ENCODE results near the gene NKAIN2. TPM values are rescaled to one million over a fixed set of nuclear protein-coding genes. Genes with fewer than 3 reads are reported as not detected.

The NKAIN2 gene
- total and polyA plus RNA-seq, 2 donors (not counting 3 experiments of a cell fraction or from before 2014, with no cell fraction given), result 0.03 TPM; not detected in 1

DNA sequence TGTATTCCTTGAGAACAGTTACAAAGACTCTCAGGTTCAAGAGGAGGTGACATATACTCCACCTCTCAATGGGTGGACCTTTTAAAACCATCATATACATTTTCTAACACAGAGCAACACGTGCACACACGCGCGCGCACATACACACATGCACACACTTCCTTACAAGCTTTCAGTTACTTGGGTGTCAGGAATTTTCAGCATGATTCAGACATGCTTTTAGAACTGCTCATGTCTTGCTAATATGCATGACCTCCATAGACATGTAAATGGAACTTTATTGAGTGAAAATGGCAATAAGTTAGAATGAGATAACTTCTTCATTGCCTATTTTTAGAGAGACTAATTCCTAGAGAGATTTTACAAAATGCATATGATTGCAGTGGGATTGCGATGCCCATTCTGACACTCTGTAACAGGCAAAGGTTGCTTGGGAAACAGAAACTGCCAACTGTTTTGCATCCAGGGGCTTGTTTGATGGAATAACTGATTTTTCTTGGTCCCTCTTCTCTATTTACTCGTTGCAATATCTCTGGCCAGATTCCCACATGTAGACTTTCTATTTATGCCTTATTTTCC, 627.2 kb downstream of the NKAIN2 start:
- DNase-seq (ENCODE audit: low read depth, low spot score) (no peak), FAIRE-seq (no peak)
- no peaks in the 10 kb centered on the region for H3K9me1 ChIP-seq (replicated peaks; ENCODE audit: control insufficient read depth, extremely low read depth, insufficient read depth, low read length)
- no peak overlapping the region for H3K9ac ChIP-seq (replicated peaks; ENCODE audit: extremely low read depth, insufficient read depth, low read length)
- H3K36me3 ChIP-seq (ENCODE audit: control insufficient read depth in 2 of 2, extremely low read depth in 1 of 2, insufficient read depth in 2 of 2, low read length in 2 of 2), result no peaks in the 10 kb centered on the region
- TF ChIP-seq, protein P1, sequence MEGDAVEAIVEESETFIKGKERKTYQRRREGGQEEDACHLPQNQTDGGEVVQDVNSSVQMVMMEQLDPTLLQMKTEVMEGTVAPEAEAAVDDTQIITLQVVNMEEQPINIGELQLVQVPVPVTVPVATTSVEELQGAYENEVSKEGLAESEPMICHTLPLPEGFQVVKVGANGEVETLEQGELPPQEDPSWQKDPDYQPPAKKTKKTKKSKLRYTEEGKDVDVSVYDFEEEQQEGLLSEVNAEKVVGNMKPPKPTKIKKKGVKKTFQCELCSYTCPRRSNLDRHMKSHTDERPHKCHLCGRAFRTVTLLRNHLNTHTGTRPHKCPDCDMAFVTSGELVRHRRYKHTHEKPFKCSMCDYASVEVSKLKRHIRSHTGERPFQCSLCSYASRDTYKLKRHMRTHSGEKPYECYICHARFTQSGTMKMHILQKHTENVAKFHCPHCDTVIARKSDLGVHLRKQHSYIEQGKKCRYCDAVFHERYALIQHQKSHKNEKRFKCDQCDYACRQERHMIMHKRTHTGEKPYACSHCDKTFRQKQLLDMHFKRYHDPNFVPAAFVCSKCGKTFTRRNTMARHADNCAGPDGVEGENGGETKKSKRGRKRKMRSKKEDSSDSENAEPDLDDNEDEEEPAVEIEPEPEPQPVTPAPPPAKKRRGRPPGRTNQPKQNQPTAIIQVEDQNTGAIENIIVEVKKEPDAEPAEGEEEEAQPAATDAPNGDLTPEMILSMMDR (IDR thresholded peaks at IDR 0.05; ENCODE audit: extremely low read depth in 1 of 2, insufficient read depth in 1 of 2, low read depth in 1 of 2, low read length in 2 of 2), result no peak
- no peak for TF ChIP-seq POLR2A (IDR thresholded peaks at IDR 0.05; ENCODE audit: low read depth, low read length)
- TF ChIP-seq JUN (IDR thresholded peaks at IDR 0.05; ENCODE audit: borderline replicate concordance, insufficient read depth, insufficient read length, low read depth), result no peak
- TF ChIP-seq GATA2 (IDR thresholded peaks at IDR 0.05; ENCODE audit: insufficient read depth, insufficient read length, low read depth, low read length), result no peak
- TF ChIP-seq MYC (IDR thresholded peaks at IDR 0.05; ENCODE audit: low read depth, low read length), result no peak
- TF ChIP-seq EZH2 (IDR thresholded peaks at IDR 0.05; ENCODE audit: borderline replicate concordance, low read depth, low read length, severe bottlenecking), result no peak
- TF ChIP-seq, protein P2, sequence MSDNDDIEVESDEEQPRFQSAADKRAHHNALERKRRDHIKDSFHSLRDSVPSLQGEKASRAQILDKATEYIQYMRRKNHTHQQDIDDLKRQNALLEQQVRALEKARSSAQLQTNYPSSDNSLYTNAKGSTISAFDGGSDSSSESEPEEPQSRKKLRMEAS (IDR thresholded peaks at IDR 0.05; ENCODE audit: insufficient read depth, insufficient read length), result no peak
- no peak for TF ChIP-seq POLR2AphosphoS5 (IDR thresholded peaks at IDR 0.05; ENCODE audit: insufficient read depth, low read depth, low read length)
- no peak for TF ChIP-seq FOS (IDR thresholded peaks at IDR 0.05; ENCODE audit: borderline replicate concordance, insufficient read depth, low read length)
- ChIA-PET POLR2A (no interaction called here), CTCF (no interaction called here)
- no peak overlapping the region for H3K4me3 ChIP-seq (replicated peaks in 1 of 3; ENCODE audit: insufficient read depth in 1 of 3, low read depth in 1 of 3, low read length in 3 of 3)
- no TSS peak for BruUV-seq (replicated peaks)
- H3K4me1 ChIP-seq (ENCODE audit: control insufficient read depth, extremely low read depth, insufficient read depth, low read length), result no peaks in the 10 kb centered on the region
- no peak overlapping the region for H3K4me2 ChIP-seq (ENCODE audit: insufficient read depth, low read length)
- no peaks in the 10 kb centered on the region for H4K20me1 ChIP-seq (replicated peaks; ENCODE audit: control insufficient read depth, extremely low read depth, insufficient read depth, low read length)
- no peak overlapping the region for H2AFZ ChIP-seq (ENCODE audit: low read depth, low read length)
- no peaks in the 10 kb centered on the region for H3K27me3 ChIP-seq (ENCODE audit: control insufficient read depth in 2 of 2, insufficient read depth in 2 of 2, low read length in 2 of 2)
- H3K27ac ChIP-seq (ENCODE audit: insufficient read depth, low read depth, low read length), result no peak overlapping the region
- dilution Hi-C loops (cut with MboI; ENCODE audit: extremely low pct_ligation_motif_present, low sequenced_read_pairs) (no loop called here), intact Hi-C loops (cut with micrococcal nuclease) (no loop called here)
- no peaks in the 10 kb centered on the region for H3K9me3 ChIP-seq (replicated peaks; ENCODE audit: control insufficient read depth, insufficient read depth, low read length)
- H3K79me2 ChIP-seq (ENCODE audit: control insufficient read depth, insufficient read depth, low read length), result no peaks in the 10 kb centered on the region
